Tibial nerve (tissue), 3 donors: Measurements from ENCODE around the gene RIMS3.

ENCODE experiments used
- CTCF ChIP-seq, 5 experiments: fragments of 200-600 bp in 3 of 5; fragments of 450-650 bp in 2 of 5; sonication (generic) in 3 of 5; IDR thresholded peaks; one replicate each; pipeline ENCODE4 v1.5.1; 2016 to 2019; ENCODE audit warnings: antibody characterized with exemption in 5 of 5, mild to moderate bottlenecking in 3 of 5, moderate library complexity in 2 of 5
- POLR2A ChIP-seq, 2 donors: fragments of 450-650 bp; IDR thresholded peaks; one replicate each; pipeline ENCODE4 v1.6.1; 2017; ENCODE audit warnings: antibody characterized with exemption in 2 of 2, mild to moderate bottlenecking in 2 of 2, moderate library complexity in 2 of 2

GRCh38 chr1:40676501-40676900 is 11.0 kb upstream of the RIMS3 start:
- TF ChIP-seq POLR2A (IDR thresholded peaks at IDR 0.05) (no peak), CTCF (IDR thresholded peaks at IDR 0.05) (no peak)
